HG02610 (cell line): ENCODE measurements around the gene GTF2B.
A peak's percentile ranks its signal among the peaks of the same experiment; 100 is the strongest.
"Not testable (repeated sequence)": the region's sequence is repeated elsewhere in the genome, so short reads cannot be mapped to it uniquely, and the experiment has no call there.

Source experiments
- ATAC-seq: cut with Tn5 transposase; IDR thresholded peaks from one replicate; pipeline ENCODE4 v1.9.1; 2021; ENCODE audit warnings: mild to moderate bottlenecking, moderate library complexity; ENCODE audit not compliant: unreplicated experiment

Gene GTF2B

DNA sequence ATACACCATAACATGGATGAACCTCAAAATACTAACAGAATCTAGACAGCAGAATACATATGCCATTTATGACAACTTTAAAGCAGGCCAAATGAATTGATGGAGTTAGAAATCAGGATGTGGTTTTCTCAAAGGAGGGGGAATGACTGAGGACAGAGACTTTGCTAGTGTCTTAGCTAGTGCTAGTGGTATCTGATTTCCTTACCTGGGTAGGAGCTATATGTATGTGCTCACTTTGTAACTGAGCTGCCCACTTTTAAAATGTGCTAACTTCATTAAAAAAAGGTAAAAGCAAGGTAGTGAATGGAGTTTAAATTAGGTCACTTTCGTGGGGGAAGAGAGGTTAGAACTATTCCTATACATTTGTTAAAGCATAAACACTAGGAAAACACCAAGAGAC is 2.6 kb downstream of the GTF2B start:
- no peak for ATAC-seq

DNA sequence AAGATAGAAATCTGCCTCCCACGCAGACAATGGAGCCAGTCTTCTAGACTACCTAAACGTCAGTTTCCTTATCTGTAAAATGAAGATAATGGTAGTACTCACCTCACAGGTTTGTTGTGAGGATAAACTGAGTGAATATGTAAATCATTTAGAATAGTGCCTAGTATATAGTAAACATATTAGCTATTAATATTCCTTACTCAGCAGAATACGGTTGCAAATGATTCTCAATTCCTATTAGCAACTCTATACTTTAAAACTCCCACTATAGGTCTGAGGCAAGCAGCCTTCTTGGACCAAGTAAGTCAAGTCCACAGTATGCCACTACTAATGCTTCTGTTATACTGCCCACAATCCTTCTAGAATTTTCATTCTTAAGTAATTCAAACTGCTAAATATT is 5.4 kb downstream of the GTF2B start:
- no peak for ATAC-seq

DNA sequence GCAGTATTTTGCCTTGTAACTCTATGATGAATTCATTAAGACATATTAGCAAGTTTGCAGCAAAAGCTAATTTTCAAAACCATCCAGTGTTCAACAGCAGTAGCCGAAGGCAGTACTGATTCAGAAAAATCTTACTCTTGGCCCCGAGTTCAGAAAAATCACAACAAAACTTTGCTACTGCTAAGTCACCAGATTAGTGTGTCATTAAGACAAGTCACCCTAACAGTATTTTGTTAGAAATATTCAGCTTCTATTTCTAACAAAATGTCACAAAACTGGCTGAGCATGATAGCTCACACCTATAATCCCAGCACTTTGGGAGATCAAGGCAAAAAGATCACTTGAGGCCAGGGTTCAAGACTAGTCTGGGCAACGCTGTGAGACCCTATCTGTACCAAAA is 8.2 kb downstream of the GTF2B start:
- no peak for ATAC-seq

DNA sequence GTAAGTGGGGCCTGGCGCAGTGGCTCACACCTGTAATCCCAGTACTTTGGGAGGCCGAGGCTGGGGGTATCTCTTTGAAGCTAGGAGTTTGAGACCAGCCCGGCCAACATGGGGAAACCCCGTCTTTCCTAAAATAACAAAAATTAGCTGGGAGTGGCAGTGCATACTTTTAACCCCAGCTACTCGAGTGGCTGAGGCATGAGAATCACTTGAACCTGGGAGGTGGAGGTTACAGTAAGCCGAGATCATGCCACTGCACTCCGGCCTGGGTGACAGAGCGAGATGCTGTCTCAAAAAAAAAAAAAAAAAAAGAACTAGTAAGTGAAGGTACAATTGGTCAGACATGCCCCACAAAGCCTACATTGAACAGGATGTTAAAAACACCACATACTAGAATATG is 10.7 kb downstream of the GTF2B start:
- not testable (repeated sequence) for ATAC-seq

DNA sequence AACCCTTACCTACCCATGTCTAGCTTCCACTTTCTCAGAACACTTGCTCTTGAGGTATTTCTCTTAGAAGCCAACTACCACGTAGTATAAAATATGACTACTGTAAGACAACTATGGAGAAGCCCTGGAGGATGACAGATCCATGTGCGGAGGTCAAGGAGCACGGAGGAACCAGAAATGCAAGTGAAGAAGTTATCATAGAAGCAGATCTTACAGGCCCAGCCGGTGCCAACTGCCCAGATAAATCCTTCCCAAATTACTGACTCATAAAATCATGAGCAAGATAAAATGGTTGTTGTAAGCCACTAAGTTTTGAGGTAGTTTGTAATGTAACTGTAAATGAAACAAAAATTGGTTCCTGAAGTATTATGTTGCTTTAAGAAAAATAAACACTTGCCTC is 12.6 kb downstream of the GTF2B start:
- no peak for ATAC-seq

DNA sequence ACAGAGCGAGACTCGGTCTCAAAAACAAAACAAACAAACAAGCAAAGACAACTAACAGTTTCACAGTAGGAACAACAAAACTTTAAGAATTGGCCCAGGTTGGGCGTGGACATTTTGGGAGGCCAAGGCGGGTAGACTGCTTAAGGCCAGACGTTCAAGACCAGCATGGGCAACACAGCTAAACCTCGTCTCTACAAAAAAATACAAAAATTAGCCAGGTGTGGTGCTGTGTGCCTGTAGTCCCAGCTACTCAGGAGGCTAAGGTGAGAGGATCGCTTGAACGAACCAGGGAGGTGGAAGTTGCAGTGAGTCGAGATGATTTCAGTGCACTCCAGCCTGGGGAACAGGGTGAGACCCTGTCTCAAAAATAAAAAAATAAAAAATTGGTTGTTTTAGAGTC is 13.5 kb downstream of the GTF2B start:
- ATAC-seq = no peak

DNA sequence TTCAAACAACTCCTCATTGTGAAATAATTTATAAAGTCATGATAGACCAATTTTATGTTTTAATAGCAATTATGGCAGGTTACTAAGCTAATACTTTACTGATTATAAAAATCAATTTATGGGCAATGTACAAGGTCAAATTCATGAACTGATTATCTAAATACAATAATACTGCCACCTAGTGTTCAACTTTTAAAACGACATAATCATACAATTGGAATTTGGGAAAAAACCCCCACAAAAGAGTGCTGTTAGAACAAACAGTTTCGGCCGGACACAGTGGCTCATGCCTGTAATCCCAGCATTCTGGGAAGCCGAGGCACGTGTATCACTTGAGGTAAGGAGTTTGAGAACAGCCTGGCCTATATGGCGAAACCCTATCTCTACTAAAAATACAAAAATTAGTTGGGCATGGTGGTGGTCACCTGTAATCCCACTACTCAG is 14.0 kb downstream of the GTF2B start:
- no peak for ATAC-seq

DNA sequence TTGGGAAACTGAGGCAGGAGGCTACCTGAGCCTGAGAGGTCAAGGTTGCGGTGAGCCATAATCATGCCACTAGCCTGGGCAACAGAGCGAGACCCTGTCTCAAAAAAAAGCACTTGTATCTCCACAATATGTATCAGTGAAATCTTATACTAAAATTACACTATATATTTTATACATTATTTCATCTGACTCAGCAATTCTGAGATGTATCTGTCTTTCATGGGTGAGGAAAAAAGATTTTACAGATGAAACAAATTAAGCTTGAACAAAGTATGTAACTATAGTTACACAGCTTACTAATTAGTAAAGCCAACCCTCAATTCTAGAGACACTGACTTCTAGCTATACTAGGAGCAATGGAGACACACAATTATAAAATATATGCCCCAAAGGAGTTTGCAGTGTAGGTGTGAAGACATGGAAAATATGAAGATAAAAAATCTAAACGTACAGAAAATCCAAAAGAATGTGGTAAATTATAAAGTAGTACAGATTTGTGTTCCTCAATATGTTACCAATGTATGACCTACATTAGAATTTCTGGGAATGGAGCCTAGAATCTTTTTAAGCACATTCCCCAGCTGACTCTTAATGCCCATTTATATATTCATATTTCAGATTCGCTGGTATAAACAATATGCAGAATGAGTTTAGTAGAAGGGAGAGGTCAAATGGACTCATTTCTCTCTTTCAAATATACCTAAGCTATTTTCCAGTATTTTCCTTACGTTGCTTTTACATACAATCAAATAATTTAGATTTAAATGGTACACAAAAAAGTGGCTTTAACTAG is 14.6 kb downstream of the GTF2B start:
- ATAC-seq = no peak

DNA sequence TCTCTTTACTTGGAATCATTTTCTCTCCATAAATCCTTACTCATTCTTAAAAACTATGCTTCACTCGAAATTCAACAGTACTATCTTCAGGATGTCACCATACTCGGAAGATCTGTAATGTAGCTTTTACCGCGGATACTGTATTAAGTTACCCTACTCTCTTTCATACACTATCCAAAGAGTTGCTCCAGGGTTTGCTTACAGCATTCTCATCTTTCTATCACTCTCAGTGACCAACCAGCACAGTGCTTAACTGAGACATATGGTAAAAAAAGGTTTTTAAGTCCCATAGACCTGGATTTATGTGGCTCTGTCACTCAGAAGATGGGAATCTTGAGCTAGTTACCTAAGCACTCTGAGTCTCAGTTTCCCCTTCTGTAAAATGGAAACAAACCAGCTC is 15.8 kb downstream of the GTF2B start:
- ATAC-seq = no peak

DNA sequence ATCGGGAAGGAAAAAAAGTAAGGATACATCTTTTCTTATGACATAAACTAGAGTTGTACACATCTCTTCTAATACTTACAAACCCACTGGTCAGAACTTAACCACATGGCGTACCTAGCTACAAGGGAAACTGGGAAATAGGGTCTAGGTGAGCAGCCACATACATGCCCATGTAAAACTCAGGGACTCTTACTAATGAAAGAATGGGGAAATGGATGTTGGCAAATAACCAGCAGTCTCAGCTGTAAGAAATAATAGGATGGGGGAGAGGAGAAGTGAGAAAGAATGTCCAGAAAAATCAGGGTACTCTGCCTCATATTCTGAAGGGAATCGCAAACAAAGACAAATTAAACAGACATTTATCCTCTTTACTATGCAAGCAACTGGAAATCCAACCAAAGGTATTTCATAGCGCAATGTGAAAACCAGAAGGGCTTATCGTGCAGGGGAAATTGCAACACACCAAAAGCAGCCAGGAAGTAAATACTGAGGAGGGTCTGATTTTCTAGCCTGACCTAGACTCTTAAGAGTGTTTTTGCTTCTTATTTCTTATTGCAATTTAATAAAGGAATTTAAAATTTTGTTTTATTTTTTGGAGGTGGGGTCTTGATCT is 17.5 kb downstream of the GTF2B start:
- ATAC-seq = no peak

DNA sequence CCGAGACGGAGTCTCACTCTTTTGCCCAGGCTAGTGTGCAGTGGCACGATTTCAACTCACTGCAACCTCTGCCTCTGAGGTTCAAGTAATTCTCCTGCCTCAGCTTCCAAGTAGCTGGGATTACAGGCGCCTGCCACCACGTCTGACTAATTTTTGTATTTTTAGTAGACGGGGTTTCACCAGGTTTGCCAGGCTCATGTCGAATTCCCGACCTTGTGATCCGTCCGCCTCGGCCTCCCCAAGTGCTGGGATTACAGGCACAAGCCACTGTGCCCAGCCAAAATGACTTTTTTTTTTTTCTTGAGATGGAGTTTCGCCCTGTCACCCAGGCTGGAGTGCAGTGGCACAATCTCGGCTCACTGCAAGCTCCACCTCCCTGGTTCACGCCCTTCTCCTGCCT is 21.7 kb downstream of the GTF2B start:
- not testable (repeated sequence) for ATAC-seq

DNA sequence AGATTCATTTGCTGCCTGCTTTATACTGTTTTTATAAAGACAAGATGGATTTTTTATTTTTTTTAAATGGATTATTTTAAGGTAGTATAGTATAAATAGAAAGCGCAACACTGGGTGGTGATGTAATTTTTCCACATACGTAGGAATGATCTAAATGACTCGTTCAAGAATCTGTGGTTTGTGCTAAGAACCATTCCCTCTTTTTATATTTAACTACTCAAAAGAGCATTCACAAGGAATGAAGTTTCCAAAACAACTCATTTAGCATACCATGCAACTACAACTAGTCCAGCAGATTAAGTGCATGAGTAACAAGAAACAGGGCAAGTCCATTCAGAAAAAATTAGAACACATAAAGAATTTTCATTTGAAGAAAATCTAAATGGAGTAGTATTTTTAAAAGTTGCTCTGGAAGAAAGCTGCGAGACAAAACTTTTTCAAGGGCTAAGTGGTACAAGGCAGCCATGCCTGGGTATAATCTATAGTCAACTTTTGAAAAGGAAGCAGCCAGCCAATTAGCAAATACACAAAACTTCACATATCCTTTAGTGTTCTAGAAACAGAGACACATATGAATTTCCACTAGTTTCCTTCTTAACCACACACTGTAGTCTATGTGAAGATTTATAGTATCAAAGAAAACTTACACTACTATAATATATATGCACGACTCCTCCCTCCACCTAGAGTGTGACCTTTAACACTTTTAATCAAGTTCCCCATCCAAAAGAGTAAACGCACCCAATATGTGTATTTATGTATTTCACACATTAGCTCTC is 23.4 kb downstream of the GTF2B start:
- peak; percentile 39 for ATAC-seq

DNA sequence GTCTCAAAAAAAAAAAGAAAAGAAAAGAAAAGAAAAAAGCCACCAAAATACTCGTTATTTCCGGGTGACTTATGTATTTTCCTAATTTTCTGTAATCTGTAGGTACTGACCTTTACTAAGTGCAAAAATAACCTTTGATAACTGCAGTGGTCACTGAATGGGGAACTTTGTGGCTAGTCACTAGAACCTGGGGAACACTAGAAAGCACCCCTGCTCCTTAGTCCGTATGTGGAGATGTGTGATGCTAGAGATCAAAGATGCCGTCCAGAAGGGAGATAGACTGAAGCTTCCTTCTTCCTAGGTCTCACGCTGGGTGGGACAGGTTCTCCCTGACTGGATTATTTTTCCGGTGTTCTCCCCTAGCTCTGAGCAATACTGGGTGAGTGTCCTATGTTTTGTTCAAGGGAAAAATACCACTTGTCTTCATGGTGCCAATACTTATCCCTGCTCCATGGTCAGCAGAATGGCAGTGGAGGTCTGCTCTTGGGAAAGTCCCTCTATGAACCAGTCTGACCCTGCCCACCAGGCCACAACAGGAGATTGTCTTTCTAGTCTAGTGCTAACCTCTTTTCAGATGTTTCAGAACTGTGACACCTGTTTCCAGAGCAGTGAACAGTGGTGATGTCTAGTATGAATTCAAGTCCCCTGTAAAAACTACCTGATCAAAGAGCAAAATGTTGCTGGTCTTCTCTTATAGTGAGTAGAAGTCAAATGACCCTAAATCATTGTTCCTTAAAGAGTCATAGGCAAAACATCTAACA is 39.9 kb downstream of the GTF2B start:
- no peak for ATAC-seq

DNA sequence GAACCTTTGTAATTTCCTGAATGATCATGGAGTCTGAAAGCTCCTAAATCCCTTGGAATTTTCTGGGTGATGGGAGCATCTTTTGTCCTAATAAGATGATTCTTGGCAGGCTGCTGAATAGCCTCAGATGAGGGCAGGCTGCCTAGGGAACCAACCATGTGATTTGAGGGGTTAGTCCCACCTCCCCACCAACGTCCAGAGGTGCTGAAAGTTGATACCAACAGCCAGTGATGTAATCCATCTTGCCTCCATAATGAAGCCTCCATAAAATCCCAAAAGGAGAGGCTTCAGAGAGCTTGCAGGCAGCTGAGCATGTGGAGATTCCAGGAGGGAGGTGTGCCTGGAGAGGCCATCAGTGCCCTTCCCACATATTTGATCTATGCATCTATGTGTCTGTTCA is 43.7 kb downstream of the GTF2B start:
- ATAC-seq = no peak

DNA sequence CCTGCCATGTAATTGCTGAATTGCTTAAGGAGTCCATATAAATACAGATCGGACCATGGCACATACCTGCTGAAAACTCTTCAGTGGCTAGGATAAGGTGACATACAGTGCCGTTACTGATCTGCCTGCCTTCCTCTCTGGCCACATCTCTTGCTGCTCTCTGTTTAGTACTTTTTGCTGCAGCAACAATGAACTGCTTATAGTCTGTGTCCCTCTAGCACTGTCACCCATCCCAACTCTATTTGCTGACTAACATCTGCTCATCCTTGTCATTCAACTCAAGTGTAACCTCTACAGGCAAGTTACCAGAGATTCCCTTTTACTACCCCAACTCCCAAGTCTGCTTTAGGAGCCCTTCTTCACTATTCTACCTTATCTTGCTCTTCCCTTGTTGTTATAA is 65.6 kb downstream of the GTF2B start:
- ATAC-seq = no peak

DNA sequence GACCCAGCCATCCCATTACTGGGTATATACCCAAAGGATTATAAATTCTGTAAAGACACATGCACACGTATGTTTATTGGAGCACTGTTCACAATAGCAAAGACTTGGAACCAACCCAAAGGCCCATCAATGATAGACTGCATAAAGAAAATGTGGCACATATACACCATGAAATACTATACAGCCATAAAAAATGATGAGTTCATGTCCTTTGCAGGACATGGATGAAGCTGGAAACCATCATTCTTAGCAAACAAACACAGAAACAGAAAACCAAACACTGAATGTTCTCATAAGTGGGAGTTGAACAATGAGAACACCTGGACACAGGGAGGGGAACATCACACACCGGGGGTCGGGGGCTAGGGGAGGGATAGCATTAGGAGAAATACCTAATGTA is 71.7 kb downstream of the GTF2B start:
- not testable (repeated sequence) for ATAC-seq

DNA sequence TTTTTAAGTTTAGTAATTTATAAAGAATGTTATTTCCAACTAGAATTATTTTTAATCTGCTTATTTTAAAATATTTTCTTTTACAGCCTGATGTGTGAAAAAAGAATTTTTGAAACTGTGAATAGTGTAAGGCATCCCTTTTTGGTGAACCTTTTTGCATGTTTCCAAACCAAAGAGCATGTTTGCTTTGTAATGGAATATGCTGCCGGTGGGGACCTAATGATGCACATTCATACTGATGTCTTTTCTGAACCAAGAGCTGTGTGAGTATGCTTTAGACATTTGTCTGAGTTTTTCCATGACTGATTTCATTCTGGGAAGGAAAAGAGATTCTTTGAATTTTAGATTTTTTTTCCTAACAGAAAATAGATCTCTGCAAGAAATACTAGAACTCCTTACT is 77.9 kb downstream of the GTF2B start:
- no peak for ATAC-seq

DNA sequence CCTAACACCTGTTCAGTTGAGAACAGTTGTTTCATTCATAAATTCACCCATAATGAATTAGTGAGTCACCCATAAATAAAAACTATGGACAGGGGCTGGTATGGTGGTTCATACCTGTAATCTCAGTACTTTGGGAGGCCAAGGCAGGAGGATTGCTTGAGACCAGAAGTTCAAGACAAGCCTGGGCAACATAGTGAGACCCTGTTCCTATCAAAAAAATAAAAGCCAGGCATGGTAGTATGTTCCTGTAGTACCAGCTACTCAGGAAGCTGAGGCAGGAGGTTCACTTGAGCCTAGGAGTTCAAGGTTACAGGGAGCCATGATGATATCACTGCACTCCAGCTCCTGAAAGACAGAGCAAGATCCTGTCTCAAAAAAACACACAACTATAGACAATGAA is 79.0 kb downstream of the GTF2B start:
- ATAC-seq = no peak

DNA sequence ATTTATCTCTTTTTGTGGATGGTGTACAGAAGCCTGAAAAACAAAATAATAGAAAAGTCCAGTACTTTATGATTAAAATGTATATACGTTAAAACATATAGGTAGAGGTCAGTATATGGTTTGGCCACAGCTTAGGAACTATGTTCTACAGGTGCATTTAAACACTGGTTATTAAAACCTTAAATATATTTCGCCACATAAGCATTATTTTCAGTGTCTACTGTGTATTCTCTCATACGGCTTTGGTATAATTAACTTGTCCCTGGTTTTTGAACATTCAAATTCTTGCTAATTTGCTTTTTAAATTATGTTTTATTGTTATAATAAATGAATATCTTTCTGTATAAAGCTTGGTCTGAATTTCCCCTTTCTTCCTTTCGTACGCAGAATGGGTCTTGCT is 87.9 kb downstream of the GTF2B start:
- no peak for ATAC-seq

DNA sequence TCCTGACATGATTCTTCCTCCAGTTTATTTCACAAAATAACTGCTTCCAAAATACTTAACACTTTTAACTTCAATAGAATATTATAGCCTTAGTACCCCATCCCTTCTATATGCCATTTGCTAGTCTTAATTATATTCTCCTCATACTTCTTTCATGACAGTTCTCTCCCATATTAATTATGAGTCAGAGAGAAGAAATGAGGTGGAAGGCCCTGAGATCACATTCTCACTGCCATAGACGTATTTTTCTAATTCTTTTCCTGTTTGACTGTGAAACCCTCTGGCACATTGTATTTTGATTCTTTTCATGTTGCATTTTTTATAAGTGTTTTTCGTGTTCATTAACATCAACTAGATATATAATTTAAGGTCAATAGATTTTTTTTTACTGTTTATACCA is 88.4 kb downstream of the GTF2B start:
- ATAC-seq = no peak
